T-helper 17 cell (primary cell): Measurements from ENCODE around the gene API5. TPM values are rescaled to one million over a fixed set of nuclear protein-coding genes. Genes with fewer than 3 reads are reported as not detected.

Source experiments
- ATAC-seq: fragments of 150-1000 bp; cut with Tn5 transposase; 2 replicates; pipeline ENCODE4 v1.10.0; 2021; ENCODE audit warnings: mild to moderate bottlenecking, moderate library complexity
- DNase-seq, 3 donors: peaks; one replicate each; pipeline versions ENCODE4 v3.0.0 to v3.0.0-alpha.2; 2020 to 2021
- H3K9me3 ChIP-seq: one replicate; pipeline ENCODE4 v1.7.0; 2013; ENCODE audit warnings: low read length, mild to moderate bottlenecking; ENCODE audit not compliant: control insufficient read depth, poor library complexity, severe bottlenecking
- H3K27ac Mint-ChIP-seq: one replicate; pipeline ENCODE4 v1.8.0; 2022; ENCODE audit warnings: mild to moderate bottlenecking, moderate library complexity, mixed read lengths
- H3K27me3 Mint-ChIP-seq: one replicate; pipeline ENCODE4 v1.8.0; 2022; ENCODE audit warnings: mixed read lengths
- H3K36me3 Mint-ChIP-seq: one replicate; pipeline ENCODE4 v1.8.0; 2022; ENCODE audit warnings: low read depth, mixed read lengths
- H3K4me1 Mint-ChIP-seq: one replicate; pipeline ENCODE4 v1.8.0; 2022; ENCODE audit warnings: mild to moderate bottlenecking, mixed read lengths
- H3K4me3 Mint-ChIP-seq: one replicate; pipeline ENCODE4 v1.8.0; 2022; ENCODE audit warnings: mild to moderate bottlenecking, moderate library complexity, mixed read lengths
- total RNA-seq, 4 donors: library from RNA in 2 of 4; stranded (reverse) in 2 of 4; gene quantifications; one replicate each; pipeline ENCODE4 v1.2.3 and lab custom pipeline; 2022 to 2026

The API5 gene
- 10 to 100 TPM; 67.4 to 71.7 TPM for total RNA-seq
- total RNA-seq (lab: John Stamatoyannopoulos, UW) = 80.2 to 130 reads per million in 2 donors

DNA sequence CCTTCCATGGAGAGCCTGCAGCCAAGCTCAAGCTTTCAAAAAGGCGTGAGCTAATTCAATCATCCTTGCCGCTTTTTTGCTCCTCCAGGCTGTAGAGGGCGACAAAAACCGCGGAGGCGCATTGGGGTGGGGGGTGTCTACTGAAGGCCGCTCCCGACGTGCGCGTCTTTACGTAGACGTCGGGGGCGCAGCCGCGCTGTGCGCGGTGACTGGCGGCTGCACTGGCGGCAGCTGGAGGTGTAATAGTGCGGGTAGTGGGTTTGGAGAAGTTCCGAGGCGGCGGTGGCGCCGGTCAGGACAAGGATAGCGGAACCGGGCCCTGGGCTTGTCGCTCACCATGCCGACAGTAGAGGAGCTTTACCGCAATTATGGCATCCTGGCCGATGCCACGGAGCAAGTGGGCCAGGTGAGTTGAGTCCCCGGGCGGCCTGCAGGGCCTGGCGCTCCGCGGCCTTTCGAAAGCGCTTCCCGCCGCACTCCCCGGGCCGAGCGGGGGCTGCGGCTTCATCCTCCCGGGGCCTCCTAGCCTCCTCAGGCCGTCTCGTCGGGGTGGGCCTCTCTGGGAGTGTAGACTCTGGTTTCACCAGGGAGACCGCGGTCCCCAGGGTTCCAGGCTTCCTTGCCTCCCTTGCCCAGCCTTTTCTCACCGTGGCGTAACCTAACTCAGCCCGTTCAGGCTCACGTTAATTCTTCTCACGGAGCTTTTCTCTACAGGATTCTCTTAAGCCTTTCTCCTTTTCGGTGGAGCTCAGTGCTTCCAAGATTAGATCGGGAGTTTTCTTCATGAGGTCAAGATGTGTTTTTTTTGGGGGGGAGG, at the start of gene API5:
API5 (plus strand) TSS at position 206 of the 817 bp plus-strand sequence; CDS start at position 338, 132 bp downstream.
- Mint-ChIP-seq H3K27me3 (no peaks in the 10 kb centered on the region), H3K36me3 (no peaks in the 10 kb centered on the region), H3K27ac (peak within 1 kb of the TSS; percentile 96), H3K4me1 (peaks cover 38% of the 10 kb centered on the region), H3K4me3 (peak within 1 kb of the TSS; percentile 98)
- DNase-seq (peak; percentile 77 to 89 (median 84)), ATAC-seq (peak; percentile 98)
- H3K9me3 ChIP-seq = no peaks in the 10 kb centered on the region

DNA sequence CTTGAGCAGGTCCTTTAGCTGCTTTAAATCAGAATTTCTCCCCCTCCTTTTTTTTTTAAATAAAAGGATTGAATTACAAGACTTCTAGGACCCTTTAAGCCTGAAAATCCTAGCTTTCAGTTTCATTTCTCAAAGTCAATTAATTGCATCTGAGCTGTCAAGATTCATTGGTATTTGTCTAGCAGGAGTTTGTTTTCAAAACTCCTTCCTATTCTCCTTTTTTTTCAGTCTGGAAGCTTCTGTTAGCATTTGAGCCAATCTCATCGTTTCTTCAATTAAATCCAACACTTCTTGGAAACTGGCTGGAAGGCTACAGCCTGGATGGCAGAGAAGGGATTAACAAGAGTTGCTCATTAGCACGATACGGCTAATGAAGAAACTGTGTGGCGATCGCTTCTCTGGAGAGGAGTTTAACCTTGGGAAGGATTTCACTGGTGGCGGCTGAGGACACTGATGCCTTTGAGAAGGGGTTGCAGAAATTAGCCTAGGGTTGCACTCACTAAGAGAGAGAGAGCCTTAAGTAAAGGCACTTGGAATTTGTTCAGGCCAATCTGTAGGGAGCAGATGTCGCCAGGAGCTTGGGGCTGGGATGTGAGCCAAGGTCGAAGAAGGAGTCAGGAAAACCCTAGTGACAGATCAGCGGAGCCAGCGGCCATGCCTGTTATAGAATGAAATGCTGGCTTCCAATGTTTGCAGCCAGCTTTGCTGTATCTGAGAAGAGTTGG, 43.8 kb upstream of the API5 start:
- H3K4me3 Mint-ChIP-seq = no peak overlapping the region
- ATAC-seq = no peak
- H3K27ac Mint-ChIP-seq = no peak overlapping the region
- H3K27me3 Mint-ChIP-seq = peaks cover 15% of the 10 kb centered on the region
- H3K36me3 Mint-ChIP-seq = peaks cover 2% of the 10 kb centered on the region
- H3K9me3 ChIP-seq = no peaks in the 10 kb centered on the region
- H3K4me1 Mint-ChIP-seq = peaks cover 4% of the 10 kb centered on the region
- no peak for DNase-seq

DNA sequence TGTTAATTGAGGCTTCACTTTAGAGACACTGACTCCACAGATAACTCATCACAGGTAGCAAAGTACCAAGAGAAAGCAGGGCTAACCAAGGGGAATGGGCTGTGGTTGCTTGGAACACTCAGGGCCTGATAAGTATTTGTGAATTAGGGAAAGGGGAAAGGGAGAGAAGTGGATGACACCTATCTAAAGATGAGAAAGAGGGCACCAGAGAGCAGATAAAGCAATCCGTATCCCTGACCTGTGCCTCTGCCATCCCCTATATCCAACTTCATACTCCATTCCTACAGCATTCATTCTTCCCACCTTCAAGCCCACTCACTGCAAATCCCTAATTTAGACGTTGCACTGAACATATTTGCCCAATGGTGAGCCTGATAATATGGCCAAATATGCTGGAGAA, 43.0 kb upstream of the API5 start:
- Mint-ChIP-seq H3K27ac (no peak overlapping the region), H3K4me3 (no peak overlapping the region), H3K4me1 (peaks cover 4% of the 10 kb centered on the region), H3K36me3 (peaks cover 2% of the 10 kb centered on the region), H3K27me3 (peaks cover 15% of the 10 kb centered on the region)
- ATAC-seq (no peak), DNase-seq (no peak)
- H3K9me3 ChIP-seq = no peaks in the 10 kb centered on the region

DNA sequence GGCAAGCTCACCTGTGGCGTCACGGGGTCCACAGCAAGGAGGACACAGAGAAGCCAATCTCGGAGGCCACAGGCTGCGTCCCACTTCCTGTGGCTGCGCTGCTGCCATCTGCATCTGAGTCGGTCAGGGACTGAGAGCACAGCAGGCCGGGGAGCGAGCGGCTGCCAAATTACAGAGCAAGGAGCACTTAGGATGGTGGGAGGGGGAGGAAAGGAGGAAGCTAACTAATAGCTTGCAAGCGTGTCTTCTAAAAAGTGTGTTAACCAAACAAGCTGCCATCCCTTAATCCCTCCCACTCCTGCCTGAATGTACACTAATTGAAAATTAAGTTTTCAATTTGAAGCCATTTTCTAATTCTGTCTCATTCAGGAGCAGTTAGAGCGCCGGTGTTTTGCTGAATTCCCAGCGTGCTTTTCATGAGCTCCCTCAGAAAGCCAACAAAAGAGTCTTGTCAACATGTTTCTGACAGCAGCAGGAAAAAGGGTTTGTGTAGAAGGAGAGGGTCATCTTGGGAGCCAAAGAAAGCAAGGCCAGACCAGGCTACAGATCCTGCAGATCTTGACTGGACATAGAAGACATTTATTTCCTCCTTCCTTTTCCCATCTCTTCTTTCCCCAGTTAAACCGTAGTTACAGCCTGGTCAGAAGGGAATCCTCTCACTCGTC, 42.4 kb upstream of the API5 start:
- Mint-ChIP-seq H3K4me3 (no peak overlapping the region), H3K36me3 (peaks cover 2% of the 10 kb centered on the region), H3K27ac (no peak overlapping the region), H3K4me1 (peaks cover 4% of the 10 kb centered on the region), H3K27me3 (peaks cover 15% of the 10 kb centered on the region)
- ATAC-seq (no peak), DNase-seq (no peak)
- no peaks in the 10 kb centered on the region for H3K9me3 ChIP-seq

DNA sequence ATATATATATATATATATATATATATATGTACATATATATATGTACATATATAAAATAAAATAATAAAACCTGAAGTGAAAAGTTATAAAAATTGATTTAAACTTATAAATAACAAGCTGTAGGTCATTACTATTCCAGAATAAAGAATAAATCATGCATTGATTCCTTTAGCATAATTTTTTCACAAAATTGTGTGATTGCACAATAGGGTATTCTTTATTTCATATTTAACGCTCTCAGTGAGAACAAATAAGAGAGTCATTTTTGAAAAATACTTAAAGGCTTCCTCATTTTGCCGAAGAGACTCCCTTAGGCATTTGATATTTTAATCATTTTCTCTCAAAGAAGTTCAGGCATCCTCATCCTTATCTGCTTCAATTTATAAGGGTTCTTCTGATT, 41.3 kb upstream of the API5 start:
- peaks cover 4% of the 10 kb centered on the region for H3K4me1 Mint-ChIP-seq
- no peak overlapping the region for H3K4me3 Mint-ChIP-seq
- DNase-seq (no peak), ATAC-seq (no peak)
- H3K27me3 Mint-ChIP-seq = peaks cover 15% of the 10 kb centered on the region
- H3K9me3 ChIP-seq = no peaks in the 10 kb centered on the region
- H3K36me3 Mint-ChIP-seq = peaks cover 2% of the 10 kb centered on the region
- no peak overlapping the region for H3K27ac Mint-ChIP-seq

DNA sequence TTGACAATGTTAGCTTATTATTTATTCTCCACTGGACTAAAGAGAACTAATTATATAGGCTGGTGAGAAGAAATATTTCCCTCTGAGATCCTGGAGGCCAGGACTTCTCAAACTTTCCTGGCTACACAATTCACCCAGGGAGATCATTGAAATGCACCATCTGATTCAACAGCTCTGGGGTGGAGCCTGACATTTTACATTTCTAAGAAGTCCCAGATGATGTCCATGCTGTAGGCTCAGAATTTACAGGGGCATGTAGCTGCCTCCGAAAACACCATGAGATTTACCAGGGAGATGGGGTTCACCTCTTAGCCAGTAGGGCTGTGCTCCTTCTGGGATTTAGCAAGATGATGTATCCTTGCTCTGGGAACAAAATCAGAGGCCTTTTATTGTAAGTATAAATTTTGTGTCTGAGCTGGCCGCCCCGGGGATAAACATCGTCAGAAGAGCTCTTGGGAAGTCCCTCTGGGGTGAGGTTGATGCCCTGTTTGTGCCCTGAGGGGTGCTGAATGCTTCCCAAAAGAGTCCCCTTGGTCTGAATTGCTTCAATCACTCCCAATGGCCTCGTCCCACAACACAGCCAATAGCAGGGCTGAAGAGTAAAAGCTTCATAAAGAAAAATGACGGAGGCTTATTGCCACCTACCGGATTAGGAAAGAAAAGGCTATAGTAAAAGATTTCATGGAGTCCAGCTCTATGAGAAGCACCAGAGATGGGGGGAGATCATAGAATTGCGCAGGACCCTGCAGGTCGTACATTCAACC, 33.4 kb upstream of the API5 start:
- no peaks in the 10 kb centered on the region for H3K9me3 ChIP-seq
- Mint-ChIP-seq H3K4me1 (peaks cover 2% of the 10 kb centered on the region), H3K27me3 (peaks cover 27% of the 10 kb centered on the region), H3K36me3 (no peaks in the 10 kb centered on the region), H3K27ac (no peak overlapping the region), H3K4me3 (no peak overlapping the region)
- no peak for DNase-seq
- no peak for ATAC-seq

DNA sequence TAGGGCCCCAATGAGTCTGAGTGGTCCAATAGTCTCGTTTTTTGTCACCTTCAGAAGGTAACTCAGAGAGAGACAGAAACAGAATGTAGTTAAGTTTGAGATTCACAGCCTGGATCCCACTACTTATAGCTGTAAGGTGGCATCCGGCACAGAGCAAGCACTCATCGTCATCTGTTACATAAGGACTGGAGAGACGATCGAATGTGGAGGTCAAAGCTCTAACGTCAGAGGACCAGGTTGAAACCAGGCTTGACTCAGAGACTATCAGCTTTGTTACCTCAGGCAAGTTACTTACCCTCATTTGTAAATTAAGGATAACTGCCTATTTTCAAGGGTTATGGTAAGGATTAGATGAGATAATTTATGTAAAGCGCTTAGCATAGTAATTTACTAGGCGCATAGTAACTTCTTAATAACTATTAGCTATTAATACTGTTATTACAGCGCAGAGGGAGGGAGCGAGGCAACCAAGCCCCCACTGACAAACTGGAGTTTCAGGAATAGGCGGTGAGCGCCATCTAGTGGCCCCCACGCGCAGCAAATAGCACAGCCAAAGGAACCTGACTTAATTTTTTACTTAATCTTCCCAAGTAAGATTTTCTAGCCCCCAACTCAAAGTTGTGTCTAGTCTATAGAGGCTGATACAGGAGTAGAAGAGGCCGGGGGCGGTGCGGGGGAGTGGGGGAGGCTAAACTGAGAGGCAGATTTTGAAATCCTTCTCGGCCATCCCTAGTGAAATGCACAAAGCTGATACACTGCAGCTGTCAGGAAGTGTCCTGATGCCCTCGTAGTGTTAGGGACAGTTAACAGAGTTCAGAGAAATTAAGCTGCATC, 29.0 kb upstream of the API5 start:
- no peaks in the 10 kb centered on the region for H3K9me3 ChIP-seq
- Mint-ChIP-seq H3K36me3 (no peaks in the 10 kb centered on the region), H3K27ac (no peak overlapping the region), H3K4me3 (no peak overlapping the region), H3K4me1 (peaks cover 2% of the 10 kb centered on the region), H3K27me3 (peaks cover 46% of the 10 kb centered on the region)
- ATAC-seq (peak; percentile 37), DNase-seq (peak in 2 of 3 donors; percentile 14 to 15)

DNA sequence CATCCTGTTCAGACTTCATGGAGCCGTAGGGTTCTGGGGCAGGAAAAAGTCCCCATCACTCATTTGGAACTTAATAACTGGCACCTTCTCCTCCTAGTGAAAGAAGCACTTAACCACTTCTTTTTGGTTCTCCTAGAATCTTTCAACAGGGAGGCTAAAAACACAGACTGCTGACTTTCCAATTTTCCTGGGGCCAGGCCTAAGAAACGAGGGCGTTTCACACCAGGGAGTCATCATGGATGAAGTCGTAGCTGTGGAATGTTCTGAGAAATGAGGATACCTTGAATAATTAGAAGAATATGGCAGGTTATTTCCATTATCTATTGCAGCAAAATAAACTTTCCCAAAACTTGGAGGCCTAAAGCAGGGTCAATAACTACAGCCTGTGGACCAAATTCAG, 26.0 kb upstream of the API5 start:
- Mint-ChIP-seq H3K4me3 (no peak overlapping the region), H3K27me3 (peaks cover 36% of the 10 kb centered on the region), H3K36me3 (no peaks in the 10 kb centered on the region), H3K27ac (no peak overlapping the region), H3K4me1 (peaks cover 2% of the 10 kb centered on the region)
- ATAC-seq = no peak
- no peaks in the 10 kb centered on the region for H3K9me3 ChIP-seq
- no peak for DNase-seq

DNA sequence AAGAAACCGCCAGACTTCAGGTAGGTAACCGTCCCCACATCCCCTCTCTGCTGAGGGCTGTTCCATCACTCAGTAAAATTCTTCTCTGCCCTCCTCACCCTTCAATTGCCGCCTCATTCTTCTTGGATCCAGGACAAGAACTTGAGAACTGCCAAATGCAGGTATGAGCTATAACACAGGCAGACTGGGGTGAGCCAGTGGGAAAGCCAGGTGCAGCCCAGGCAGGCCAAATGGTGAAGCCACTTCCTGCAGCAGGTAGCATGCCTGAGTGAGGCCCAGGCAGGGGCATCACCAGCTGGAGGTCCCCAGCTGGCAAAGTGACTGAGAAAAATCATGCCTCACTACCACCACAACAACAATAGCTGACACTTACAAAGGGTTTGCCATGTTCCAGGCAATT, 22.4 kb upstream of the API5 start:
- Mint-ChIP-seq H3K4me1 (no peaks in the 10 kb centered on the region), H3K4me3 (no peak overlapping the region), H3K27me3 (peaks cover 42% of the 10 kb centered on the region), H3K27ac (no peak overlapping the region), H3K36me3 (peaks cover 5% of the 10 kb centered on the region)
- DNase-seq = no peak
- H3K9me3 ChIP-seq = no peaks in the 10 kb centered on the region
- ATAC-seq = no peak

DNA sequence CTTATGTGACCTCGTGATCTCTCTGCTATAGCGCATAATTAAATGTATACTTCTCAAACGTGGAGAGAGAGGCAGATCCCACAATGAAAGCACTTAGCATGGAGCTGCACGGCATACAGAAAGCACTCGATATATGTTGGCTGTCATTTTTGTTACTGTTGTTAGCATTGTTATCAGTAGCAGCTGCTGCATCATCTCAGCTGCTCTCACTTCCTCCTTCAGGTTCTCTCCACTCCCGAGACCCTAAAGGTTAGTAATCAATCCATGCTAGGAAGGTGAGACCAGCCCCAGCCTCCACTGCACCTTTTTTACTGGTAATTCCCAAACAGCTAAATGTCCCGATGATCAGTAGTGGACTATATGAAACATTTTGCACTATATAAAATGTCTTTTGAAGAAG, 13.4 kb upstream of the API5 start:
- H3K9me3 ChIP-seq = no peaks in the 10 kb centered on the region
- ATAC-seq = no peak
- H3K27me3 Mint-ChIP-seq = peaks cover 26% of the 10 kb centered on the region
- H3K4me1 Mint-ChIP-seq = no peaks in the 10 kb centered on the region
- peaks cover 2% of the 10 kb centered on the region for H3K36me3 Mint-ChIP-seq
- H3K4me3 Mint-ChIP-seq = no peak overlapping the region
- H3K27ac Mint-ChIP-seq = no peak overlapping the region
- DNase-seq = no peak

DNA sequence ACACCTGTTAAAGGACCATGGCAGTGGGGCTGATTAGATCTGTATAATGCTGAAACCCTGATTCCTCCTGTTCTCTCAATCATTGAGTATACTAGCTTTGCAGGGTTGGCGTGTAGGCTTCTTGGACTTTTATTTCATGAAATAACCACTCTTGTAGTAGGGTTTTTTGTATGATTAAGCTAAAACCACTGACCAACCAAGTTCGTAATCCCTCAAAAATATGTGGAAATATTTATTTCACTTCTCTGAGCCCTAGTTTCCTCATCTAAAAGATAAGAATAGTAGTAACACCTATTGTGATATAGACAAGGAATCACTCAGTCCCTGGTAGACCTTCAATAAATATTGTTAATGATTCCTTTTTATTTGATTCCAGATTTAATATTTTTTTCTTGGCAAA, 4.2 kb downstream of the API5 start:
- peak overlapping the region; percentile 67 for H3K27ac Mint-ChIP-seq
- ATAC-seq = no peak
- H3K4me1 Mint-ChIP-seq = peaks cover 41% of the 10 kb centered on the region

DNA sequence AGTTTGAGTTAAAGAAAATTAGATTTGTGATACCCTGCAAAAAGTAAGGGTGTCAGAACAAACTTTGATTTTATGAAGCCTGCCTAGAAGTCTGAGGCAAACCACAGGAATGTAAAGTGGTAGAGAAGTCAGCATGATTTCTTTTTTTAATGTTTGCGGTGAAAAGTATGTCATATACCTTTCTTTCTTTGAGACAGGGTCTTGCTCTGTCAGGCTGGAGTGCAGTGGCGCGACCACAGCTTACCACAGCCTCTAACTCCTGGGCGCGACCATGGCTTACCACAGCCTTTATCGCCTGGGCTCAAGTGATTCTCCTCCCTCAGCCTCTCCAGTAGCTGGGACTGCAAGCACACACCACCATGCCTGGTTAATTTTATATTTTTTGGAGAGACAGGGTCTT, 4.7 kb downstream of the API5 start:
- H3K4me3 Mint-ChIP-seq = no peak overlapping the region
- ATAC-seq = no peak
- H3K27ac Mint-ChIP-seq = peak overlapping the region; percentile 67
- H3K27me3 Mint-ChIP-seq = no peaks in the 10 kb centered on the region
- no peak for DNase-seq
- no peaks in the 10 kb centered on the region for H3K9me3 ChIP-seq
- peaks cover 40% of the 10 kb centered on the region for H3K4me1 Mint-ChIP-seq
- H3K36me3 Mint-ChIP-seq = no peaks in the 10 kb centered on the region

More for the DNA sequence above, 4.2 kb downstream of the API5 start:
- no peaks in the 10 kb centered on the region for H3K9me3 ChIP-seq
- no peak for DNase-seq
- no peaks in the 10 kb centered on the region for H3K27me3 Mint-ChIP-seq
- no peaks in the 10 kb centered on the region for H3K36me3 Mint-ChIP-seq
- H3K4me3 Mint-ChIP-seq = no peak overlapping the region
